ENCODE results near the gene DDX46. TPM values are rescaled to one million over a fixed set of nuclear protein-coding genes. Genes with fewer than 3 reads are reported as not detected.
"Not testable (repeated sequence)": the region's sequence is repeated elsewhere in the genome, so short reads cannot be mapped to it uniquely, and the experiment has no call there.

The DDX46 gene
- total and polyA plus RNA-seq, 2 experiments from 2014 or later: 16.9 to 19.6 TPM

DNA sequence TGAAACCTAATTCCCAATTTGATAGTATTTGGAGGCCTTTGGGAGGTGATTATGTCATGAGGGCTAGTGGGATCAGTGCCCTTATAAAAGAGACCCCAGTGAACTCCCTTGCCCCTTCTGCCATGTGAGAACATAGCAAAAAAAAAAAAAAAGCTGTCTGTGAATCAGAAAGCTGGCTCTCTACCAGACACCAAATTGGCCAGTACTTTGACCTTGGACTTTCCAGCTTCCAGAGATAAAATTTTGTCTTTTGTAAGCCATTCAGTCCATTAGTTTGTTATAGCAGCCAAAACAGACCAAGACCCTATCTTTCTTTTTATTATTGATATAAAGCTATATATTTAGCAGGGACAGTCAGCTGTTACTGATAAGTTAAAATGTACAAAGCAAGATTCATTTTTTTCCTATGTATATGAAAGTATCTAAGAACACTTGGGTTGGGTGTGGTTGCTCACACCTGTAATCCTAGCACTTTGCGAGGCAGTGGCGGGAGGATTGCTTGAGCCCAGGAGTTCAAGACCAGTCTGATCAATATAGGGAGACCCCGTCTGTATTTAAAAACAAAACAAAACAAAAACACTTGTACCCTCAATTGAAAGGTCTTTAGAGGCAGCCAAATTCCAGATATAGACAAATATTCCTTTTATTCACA is 79.1 kb downstream of the DDX46 start:
- Histone ChIP-seq H3K4me1 (ENCODE audit: insufficient read depth) (peaks cover 13% of the 10 kb centered on the region), H3K9me3 (ENCODE audit: low read depth) (no peaks in the 10 kb centered on the region), H3K27me3 (replicated peaks; ENCODE audit: insufficient read depth) (no peaks in the 10 kb centered on the region), H3K79me2 (ENCODE audit: insufficient read depth) (no peaks in the 10 kb centered on the region), H3F3A (ENCODE audit: insufficient read depth) (peaks cover 22% of the 10 kb centered on the region), H3K4me3 (no peak overlapping the region), H3K9me2 (ENCODE audit: insufficient read depth) (no peaks in the 10 kb centered on the region), H3K27ac (no peak overlapping the region), H3K4me2 (ENCODE audit: unreplicated experiment) (no peak overlapping the region), H4K20me1 (ENCODE audit: insufficient read depth) (no peaks in the 10 kb centered on the region), H2AFZ (no peak overlapping the region), H3K36me3 (ENCODE audit: low read depth) (peaks cover 11% of the 10 kb centered on the region; the same call in 1 of the 2 replicates), H3K9ac (no peak overlapping the region)
- in situ Hi-C loops (cut with MboI): no loop called here
- peak; percentile 42 for DNase-seq
- 77 to 88% methylated on average over 3 of the region's 3 CpGs for WGBS, 2 experiments (ENCODE audit: low coverage in 1 of 2, low lambda C conversion rate in 2 of 2, missing lambda C conversion rate in 2 of 2)
- TF ChIP-seq EZH2 (IDR thresholded peaks at IDR 0.05; ENCODE audit: insufficient read depth, poor library complexity, severe bottlenecking) (no peak), EZH2phosphoT487 (IDR thresholded peaks at IDR 0.05; ENCODE audit: insufficient read depth, low read depth) (no peak)

DNA sequence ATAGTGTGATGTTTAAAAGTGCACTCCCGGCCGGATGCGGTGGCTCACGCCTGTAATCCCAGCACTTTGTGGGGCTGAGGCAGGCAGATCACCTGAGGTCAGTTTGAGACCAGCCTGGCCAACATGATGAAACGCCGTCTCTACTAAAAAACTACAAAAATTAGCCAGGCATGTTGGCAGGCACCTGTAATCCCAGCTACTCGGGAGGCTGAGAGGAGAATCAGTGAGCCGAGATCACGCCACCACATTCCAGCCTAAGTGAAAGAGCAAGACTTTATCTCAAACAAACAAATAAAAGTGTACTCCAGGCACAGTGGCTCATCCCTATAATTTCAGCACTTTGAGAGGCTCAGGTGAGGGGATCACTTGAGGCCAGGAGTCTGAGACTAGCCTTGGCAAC is 79.8 kb downstream of the DDX46 start:
- H3K27ac ChIP-seq; H3K27me3 ChIP-seq (replicated peaks; ENCODE audit: insufficient read depth); H3K79me2 ChIP-seq (ENCODE audit: insufficient read depth); H3K9me2 ChIP-seq (ENCODE audit: insufficient read depth); H3K4me3 ChIP-seq; H3K4me2 ChIP-seq (ENCODE audit: unreplicated experiment); DNase-seq; H4K20me1 ChIP-seq (ENCODE audit: insufficient read depth); H3K9ac ChIP-seq; in situ Hi-C loops (cut with MboI); H2AFZ ChIP-seq; H3K9me3 ChIP-seq (ENCODE audit: low read depth): not testable (repeated sequence)
- WGBS, 2 experiments (ENCODE audit: low coverage in 1 of 2, low lambda C conversion rate in 2 of 2, missing lambda C conversion rate in 2 of 2): 98% methylated on average over 9 of the region's 9 CpGs
- H3K4me1 ChIP-seq (ENCODE audit: insufficient read depth): peaks cover 20% of the 10 kb centered on the region
- H3F3A ChIP-seq (ENCODE audit: insufficient read depth): peaks cover 29% of the 10 kb centered on the region
- H3K36me3 ChIP-seq (ENCODE audit: low read depth): peaks cover 11% of the 10 kb centered on the region; the same call in 1 of the 2 replicates

DNA sequence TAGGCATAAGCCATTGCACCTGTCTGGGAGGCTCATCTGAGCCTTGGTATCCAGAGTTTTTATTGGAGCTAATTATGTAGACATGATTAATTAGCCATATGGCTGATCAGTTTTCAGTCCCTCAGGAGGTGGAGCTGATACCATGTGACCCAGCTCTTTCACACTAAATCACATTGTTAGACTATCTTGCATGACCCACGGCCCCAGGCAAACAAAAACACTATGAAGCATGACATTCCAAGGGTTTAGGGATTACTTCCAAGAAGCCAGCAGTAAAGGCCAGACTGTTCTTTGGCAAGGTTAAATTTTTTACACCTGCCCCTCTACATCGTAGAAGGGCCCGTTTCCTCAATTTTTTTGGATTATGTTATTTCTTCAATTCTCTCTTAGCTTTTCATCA is 82.2 kb downstream of the DDX46 start:
- Histone ChIP-seq H3K27me3 (replicated peaks; ENCODE audit: insufficient read depth) (no peaks in the 10 kb centered on the region), H3K27ac (no peak overlapping the region), H3K9me3 (ENCODE audit: low read depth) (no peaks in the 10 kb centered on the region), H3K9me2 (ENCODE audit: insufficient read depth) (no peaks in the 10 kb centered on the region), H3K4me2 (ENCODE audit: unreplicated experiment) (no peak overlapping the region), H2AFZ (no peak overlapping the region), H3K36me3 (ENCODE audit: low read depth) (peaks cover 11% of the 10 kb centered on the region; the same call in 1 of the 2 replicates), H3K79me2 (ENCODE audit: insufficient read depth) (no peaks in the 10 kb centered on the region), H3K4me1 (ENCODE audit: insufficient read depth) (peaks cover 26% of the 10 kb centered on the region), H4K20me1 (ENCODE audit: insufficient read depth) (no peaks in the 10 kb centered on the region), H3K4me3 (no peak overlapping the region), H3K9ac (no peak overlapping the region), H3F3A (ENCODE audit: insufficient read depth) (peaks cover 38% of the 10 kb centered on the region)
- TF ChIP-seq EZH2phosphoT487 (IDR thresholded peaks at IDR 0.05; ENCODE audit: insufficient read depth, low read depth) (no peak), EZH2 (IDR thresholded peaks at IDR 0.05; ENCODE audit: insufficient read depth, poor library complexity, severe bottlenecking) (no peak)
- 96 to 97% methylated on average over 3 of the region's 3 CpGs for WGBS, 2 experiments (ENCODE audit: low coverage in 1 of 2, low lambda C conversion rate in 2 of 2, missing lambda C conversion rate in 2 of 2)
- no peak for DNase-seq
- in situ Hi-C loops (cut with MboI): no loop called here

DNA sequence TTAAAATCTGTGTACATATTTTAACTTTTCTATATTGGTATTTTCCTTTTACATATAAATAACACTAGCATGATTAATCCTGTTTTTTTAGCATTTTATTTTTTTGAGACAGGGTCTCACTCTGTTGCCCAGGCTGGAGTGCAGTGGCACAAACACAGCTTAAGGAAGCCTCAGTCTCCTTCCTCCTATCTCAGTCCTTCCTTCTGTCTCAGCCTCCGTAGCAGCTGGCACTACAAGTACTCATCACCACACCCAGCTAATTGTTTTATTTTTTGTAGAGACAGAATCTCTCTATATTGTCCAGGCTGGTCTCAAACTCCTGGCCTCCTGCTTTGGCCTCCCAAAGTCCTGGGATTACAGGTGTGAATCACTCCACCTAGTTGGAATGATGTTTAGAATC is 85.7 kb downstream of the DDX46 start:
- WGBS, 2 experiments (ENCODE audit: low coverage in 1 of 2, low lambda C conversion rate in 2 of 2, missing lambda C conversion rate in 2 of 2): 58 to 71% methylated on average over 1 of the region's 1 CpG
- in situ Hi-C loops (cut with MboI): no loop called here

More for the DNA sequence above, 85.7 kb downstream of the DDX46 start:
- Histone ChIP-seq H3K27me3 (replicated peaks; ENCODE audit: insufficient read depth) (no peaks in the 10 kb centered on the region), H3K9me3 (ENCODE audit: low read depth) (no peaks in the 10 kb centered on the region), H3K9me2 (ENCODE audit: insufficient read depth) (no peaks in the 10 kb centered on the region), H3F3A (ENCODE audit: insufficient read depth) (peaks cover 57% of the 10 kb centered on the region), H3K4me2 (ENCODE audit: unreplicated experiment) (no peak overlapping the region), H3K27ac (no peak overlapping the region), H3K79me2 (ENCODE audit: insufficient read depth) (peaks cover 29% of the 10 kb centered on the region), H3K4me3 (no peak overlapping the region), H3K36me3 (ENCODE audit: low read depth) (peaks cover 1% of the 10 kb centered on the region; the same call in 1 of the 2 replicates), H4K20me1 (ENCODE audit: insufficient read depth) (no peaks in the 10 kb centered on the region), H2AFZ (no peak overlapping the region), H3K9ac (no peak overlapping the region), H3K4me1 (ENCODE audit: insufficient read depth) (peaks cover 29% of the 10 kb centered on the region)
- TF ChIP-seq EZH2phosphoT487 (IDR thresholded peaks at IDR 0.05; ENCODE audit: insufficient read depth, low read depth) (no peak), EZH2 (IDR thresholded peaks at IDR 0.05; ENCODE audit: insufficient read depth, poor library complexity, severe bottlenecking) (no peak)
- no peak for DNase-seq
